GM19099 (cell line): ENCODE measurements around the gene TNFRSF12A.

Source experiments
- POLR2A ChIP-seq: IDR thresholded peaks from 3 replicates; pipeline ENCODE4 v1.6.1; 2011; ENCODE audit warnings: low read depth; ENCODE audit not compliant: insufficient read length; ENCODE audit errors: extremely low read depth

TNFRSF12A gene

GRCh38 chr16:3015865-3016521 is 4.2 kb upstream of the TNFRSF12A start:
- no peak for TF ChIP-seq POLR2A

GRCh38 chr16:3017344-3017743 is 2.8 kb upstream of the TNFRSF12A start:
- no peak for TF ChIP-seq POLR2A

- no peak for TF ChIP-seq POLR2A
Observed at GRCh38 chr16:3017794-3018506, 2.2 kb upstream of the TNFRSF12A start, which contains the start of gene CLDN6. CLDN6 (minus strand) TSS chr16:3018183; CDS start chr16:3016021, 2,162 bp downstream.

- TF ChIP-seq POLR2A, result no peak
Observed at GRCh38 chr16:3019594-3020246, 448 bp upstream of the TNFRSF12A start.

GRCh38 chr16:3020604-3021448 is 658 bp downstream of the TNFRSF12A start:
- no peak for TF ChIP-seq POLR2A

GRCh38 chr16:3021449-3022207 is 1.5 kb downstream of the TNFRSF12A start:
- no peak for TF ChIP-seq POLR2A

GRCh38 chr16:3022208-3022683 is 2.1 kb downstream of the TNFRSF12A start:
- no peak for TF ChIP-seq POLR2A

- no peak for TF ChIP-seq POLR2A
Observed at GRCh38 chr16:3022684-3023414, 2.7 kb downstream of the TNFRSF12A start.

GRCh38 chr16:3023415-3023668 is 3.2 kb downstream of the TNFRSF12A start:
- no peak for TF ChIP-seq POLR2A

GRCh38 chr16:3023669-3024478 is 3.7 kb downstream of the TNFRSF12A start, which contains the start of the genes HCFC1R1 and THOC6:
HCFC1R1 (minus strand) TSS chr16:3023942; CDS start chr16:3023941, 1 bp downstream.
THOC6 (plus strand) TSS chr16:3024035; CDS start chr16:3024327, 292 bp downstream.
- peak; percentile 89 for TF ChIP-seq POLR2A

GRCh38 chr16:3025032-3026002 is 5.1 kb downstream of the TNFRSF12A start:
- TF ChIP-seq POLR2A, result no peak

- no peak for TF ChIP-seq POLR2A
Observed at GRCh38 chr16:3026003-3026378, 5.8 kb downstream of the TNFRSF12A start.
